Uterus (tissue), 2 donors: ENCODE measurements around the gene FAM184B.

Source experiments
- CTCF ChIP-seq, 4 experiments: fragments of 200-600 bp in 2 of 4; fragments of 450-650 bp in 2 of 4; sonication (generic) in 2 of 4; IDR thresholded peaks; one replicate each; pipeline ENCODE4 v1.5.1; 2016 to 2019; ENCODE audit warnings: antibody characterized with exemption in 4 of 4, mild to moderate bottlenecking in 2 of 4, moderate library complexity in 1 of 4
- POLR2A ChIP-seq, 2 donors: fragments of 450-650 bp; IDR thresholded peaks; one replicate each; pipeline ENCODE4 v1.6.1; 2016; ENCODE audit warnings: antibody characterized with exemption in 2 of 2, mild to moderate bottlenecking in 1 of 2, moderate library complexity in 1 of 2

GRCh38 chr4:17721496-17722355 is 59.7 kb downstream of the FAM184B start:
- TF ChIP-seq CTCF (IDR thresholded peaks at IDR 0.05) (no peak), POLR2A (IDR thresholded peaks at IDR 0.05) (no peak)
